RKO (cell line): ENCODE data around the gene LY9.

Source experiments
- DNase-seq: peaks from one replicate; pipeline ENCODE4 v3.0.0-alpha.2; 2016; ENCODE audit warnings: low spot score

The LY9 gene

GRCh38 chr1:160836981-160837557 lies 41.1 kb downstream of the LY9 start:
- no peak for DNase-seq

GRCh38 chr1:160837558-160838205 lies 41.7 kb downstream of the LY9 start:
- DNase-seq = peak; percentile 44

GRCh38 chr1:160838888-160839287 lies 42.9 kb downstream of the LY9 start:
- DNase-seq = no peak

GRCh38 chr1:160839746-160840145 lies 43.8 kb downstream of the LY9 start:
- no peak for DNase-seq

- no peak for DNase-seq
Observed at GRCh38 chr1:160841079-160841478, 45.1 kb downstream of the LY9 start.

- no peak for DNase-seq
Observed at GRCh38 chr1:160844447-160845232, 48.7 kb downstream of the LY9 start.

GRCh38 chr1:160846281-160846680 lies 50.3 kb downstream of the LY9 start:
- DNase-seq = no peak

GRCh38 chr1:160850541-160850940 lies 54.6 kb downstream of the LY9 start:
- no peak for DNase-seq

- no peak for DNase-seq
Observed at GRCh38 chr1:160850993-160851392, 55.0 kb downstream of the LY9 start.

- DNase-seq = no peak
Observed at GRCh38 chr1:160853014-160853413, 57.0 kb downstream of the LY9 start.

- DNase-seq = no peak
Observed at GRCh38 chr1:160853754-160854153, 57.8 kb downstream of the LY9 start.

GRCh38 chr1:160855181-160855981 lies 59.4 kb downstream of the LY9 start:
- DNase-seq = no peak

- DNase-seq = no peak
Observed at GRCh38 chr1:160858097-160858496, 62.1 kb downstream of the LY9 start.

- DNase-seq = peak; percentile 15
Observed at GRCh38 chr1:160858507-160858906, 62.5 kb downstream of the LY9 start.

GRCh38 chr1:160859166-160859565 lies 63.2 kb downstream of the LY9 start:
- no peak for DNase-seq

- no peak for DNase-seq
Observed at GRCh38 chr1:160860840-160861505, 65.0 kb downstream of the LY9 start.

- DNase-seq = peak; percentile 34
Observed at GRCh38 chr1:160862203-160863060, 66.5 kb downstream of the LY9 start, which contains the start of gene CD244. CD244 (minus strand) TSS chr1:160862887; CDS start chr1:160862677, 210 bp downstream.

- DNase-seq = no peak
Observed at GRCh38 chr1:160863061-160863773, 67.2 kb downstream of the LY9 start.

GRCh38 chr1:160863774-160864131 lies 67.8 kb downstream of the LY9 start:
- DNase-seq = no peak

GRCh38 chr1:160864173-160864572 lies 68.2 kb downstream of the LY9 start:
- DNase-seq = no peak
